K562 (cell line): ENCODE data around the gene ENTPD5. TPM values are rescaled to one million over a fixed set of nuclear protein-coding genes. Genes with fewer than 3 reads are reported as not detected.

ENCODE experiments used
- C11orf30 ChIP-seq: fragments of 450-650 bp; IDR thresholded peaks from 2 replicates; pipeline ENCODE4 v1.6.1; 2016; ENCODE audit warnings: low read depth, mild to moderate bottlenecking
- DDX20 ChIP-seq: fragments of 450-650 bp; IDR thresholded peaks from 2 replicates; pipeline ENCODE4 v1.6.1; 2016; ENCODE audit warnings: missing genetic modification characterization, low read depth, mild to moderate bottlenecking, missing compliant biosample characterization, moderate library complexity
- ERF ChIP-seq: fragments of 450-650 bp; formaldehyde crosslinking; IDR thresholded peaks from 2 replicates; pipeline ENCODE4 v1.4.0; 2020; ENCODE audit warnings: mild to moderate bottlenecking, mixed read lengths
- GABPB2 ChIP-seq: fragments of 250-450 bp; sonication (Bioruptor Pico); conservative IDR thresholded peaks from 2 replicates; pipeline ENCODE4 v1.5.1; 2021; ENCODE audit warnings: mild to moderate bottlenecking
- GATAD2B ChIP-seq: fragments of 450-650 bp; IDR thresholded peaks from 2 replicates; pipeline ENCODE4 v1.6.1; 2017; ENCODE audit warnings: mild to moderate bottlenecking, borderline replicate concordance
- GMEB1 ChIP-seq: fragments of 250-450 bp; sonication (Bioruptor Pico); IDR thresholded peaks from 2 replicates; pipeline ENCODE4 v1.4.0; 2020; ENCODE audit warnings: mild to moderate bottlenecking
- ILK ChIP-seq: fragments of 450-650 bp; IDR thresholded peaks from 2 replicates; pipeline ENCODE4 v1.6.1; 2016; ENCODE audit warnings: missing genetic modification characterization, low read depth, mild to moderate bottlenecking, missing compliant biosample characterization, moderate library complexity, borderline replicate concordance
- KLF16 ChIP-seq: IDR thresholded peaks from 2 replicates; pipeline ENCODE4 v1.6.1; 2016; ENCODE audit warnings: antibody characterized with exemption
- RBM14 ChIP-seq: fragments of 200-400 bp; formaldehyde crosslinking; IDR thresholded peaks from 2 replicates; pipeline ENCODE4 v1.6.1; 2018; ENCODE audit warnings: low read depth, mild to moderate bottlenecking, low read length, moderate library complexity, borderline replicate concordance; ENCODE audit not compliant: insufficient read depth
- TAF9B ChIP-seq: fragments of 450-650 bp; IDR thresholded peaks from 2 replicates; pipeline ENCODE4 v1.6.1; 2018; ENCODE audit warnings: mild to moderate bottlenecking; ENCODE audit not compliant: partially characterized antibody
- TCF7 ChIP-seq: sonication (generic); IDR thresholded peaks from 2 replicates; pipeline ENCODE4 v1.6.1; 2016; ENCODE audit warnings: antibody characterized with exemption, borderline replicate concordance
- ZNF134 ChIP-seq: fragments of 250-450 bp; sonication (Bioruptor Pico); conservative IDR thresholded peaks from 2 replicates; pipeline ENCODE4 v1.4.0; 2020
- ZNF830 ChIP-seq: fragments of 250-450 bp; sonication (Bioruptor Pico); IDR thresholded peaks from 2 replicates; pipeline ENCODE4 v1.5.0; 2021; ENCODE audit warnings: mild to moderate bottlenecking
- polyA plus RNA-seq, 8 experiments: library from polyadenylated mRNA; depleted of rRNA in 4 of 8; stranded (reverse) in 5 of 8; unstranded in 3 of 8; fragments of >200 nt; fragmentation: Nextera tagmentation in 2 of 8; fragmentation: Illumina TruSeq in 1 of 8; extraction: Ambion mirVana in 2 of 8; extraction: Trizol in 1 of 8; gene quantifications; 2 replicates each; pipeline versions ENCODE4 v1.2.1 to v1.2.3, GENCODE V29; 2011 to 2014; ENCODE audit warnings: inconsistent platforms in 1 of 8, missing spikeins in 1 of 8
- total RNA-seq, 7 experiments: library from RNA; depleted of rRNA in 6 of 7; stranded (reverse); fragments of >200 nt in 6 of 7; fragmentation: Illumina TruSeq in 2 of 7; extraction: Trizol in 2 of 7; gene quantifications; 2 replicates each; pipeline versions ENCODE4 v1.2.1 to v1.2.3, GENCODE V29; 2011 to 2021; ENCODE audit warnings: low replicate concordance in 1 of 7
- TF ChIP-seq, protein P1 (sequence below): sonication (generic); formaldehyde crosslinking; IDR thresholded peaks from 2 replicates; pipeline ENCODE4 v1.8.1; 2023; ENCODE audit warnings: missing genetic modification reagents, mild to moderate bottlenecking, borderline replicate concordance
- TF ChIP-seq, protein P2 (sequence below): fragments of 250-450 bp; sonication (Bioruptor Pico); IDR thresholded peaks from 2 replicates; pipeline ENCODE4 v1.4.0; 2020

Gene ENTPD5
- total and polyA plus RNA-seq, 9 of the 15 experiments (the other 6 are each of a cell fraction or from before 2014, with no cell fraction given), result 2.7 to 15.3 (median 10.3) TPM

- TF ChIP-seq, protein P1, sequence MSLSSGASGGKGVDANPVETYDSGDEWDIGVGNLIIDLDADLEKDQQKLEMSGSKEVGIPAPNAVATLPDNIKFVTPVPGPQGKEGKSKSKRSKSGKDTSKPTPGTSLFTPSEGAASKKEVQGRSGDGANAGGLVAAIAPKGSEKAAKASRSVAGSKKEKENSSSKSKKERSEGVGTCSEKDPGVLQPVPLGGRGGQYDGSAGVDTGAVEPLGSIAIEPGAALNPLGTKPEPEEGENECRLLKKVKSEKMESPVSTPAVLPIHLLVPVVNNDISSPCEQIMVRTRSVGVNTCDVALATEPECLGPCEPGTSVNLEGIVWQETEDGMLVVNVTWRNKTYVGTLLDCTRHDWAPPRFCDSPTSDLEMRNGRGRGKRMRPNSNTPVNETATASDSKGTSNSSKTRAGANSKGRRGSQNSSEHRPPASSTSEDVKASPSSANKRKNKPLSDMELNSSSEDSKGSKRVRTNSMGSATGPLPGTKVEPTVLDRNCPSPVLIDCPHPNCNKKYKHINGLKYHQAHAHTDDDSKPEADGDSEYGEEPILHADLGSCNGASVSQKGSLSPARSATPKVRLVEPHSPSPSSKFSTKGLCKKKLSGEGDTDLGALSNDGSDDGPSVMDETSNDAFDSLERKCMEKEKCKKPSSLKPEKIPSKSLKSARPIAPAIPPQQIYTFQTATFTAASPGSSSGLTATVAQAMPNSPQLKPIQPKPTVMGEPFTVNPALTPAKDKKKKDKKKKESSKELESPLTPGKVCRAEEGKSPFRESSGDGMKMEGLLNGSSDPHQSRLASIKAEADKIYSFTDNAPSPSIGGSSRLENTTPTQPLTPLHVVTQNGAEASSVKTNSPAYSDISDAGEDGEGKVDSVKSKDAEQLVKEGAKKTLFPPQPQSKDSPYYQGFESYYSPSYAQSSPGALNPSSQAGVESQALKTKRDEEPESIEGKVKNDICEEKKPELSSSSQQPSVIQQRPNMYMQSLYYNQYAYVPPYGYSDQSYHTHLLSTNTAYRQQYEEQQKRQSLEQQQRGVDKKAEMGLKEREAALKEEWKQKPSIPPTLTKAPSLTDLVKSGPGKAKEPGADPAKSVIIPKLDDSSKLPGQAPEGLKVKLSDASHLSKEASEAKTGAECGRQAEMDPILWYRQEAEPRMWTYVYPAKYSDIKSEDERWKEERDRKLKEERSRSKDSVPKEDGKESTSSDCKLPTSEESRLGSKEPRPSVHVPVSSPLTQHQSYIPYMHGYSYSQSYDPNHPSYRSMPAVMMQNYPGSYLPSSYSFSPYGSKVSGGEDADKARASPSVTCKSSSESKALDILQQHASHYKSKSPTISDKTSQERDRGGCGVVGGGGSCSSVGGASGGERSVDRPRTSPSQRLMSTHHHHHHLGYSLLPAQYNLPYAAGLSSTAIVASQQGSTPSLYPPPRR, result no peak
- TF ChIP-seq ZNF134 (CRISPR knock-in tag) (no peak), C11orf30 (peak; percentile 86), ERF (CRISPR knock-in tag) (no peak), TAF9B (peak; percentile 71), TCF7 (no peak), GATAD2B (no peak), ILK (tag) (no peak), DDX20 (tag) (no peak), RBM14 (no peak), ZNF830 (CRISPR knock-in tag) (no peak), GABPB2 (CRISPR knock-in tag) (no peak), GMEB1 (CRISPR knock-in tag) (peak; percentile 75), KLF16 (no peak)
- TF ChIP-seq, protein P2, sequence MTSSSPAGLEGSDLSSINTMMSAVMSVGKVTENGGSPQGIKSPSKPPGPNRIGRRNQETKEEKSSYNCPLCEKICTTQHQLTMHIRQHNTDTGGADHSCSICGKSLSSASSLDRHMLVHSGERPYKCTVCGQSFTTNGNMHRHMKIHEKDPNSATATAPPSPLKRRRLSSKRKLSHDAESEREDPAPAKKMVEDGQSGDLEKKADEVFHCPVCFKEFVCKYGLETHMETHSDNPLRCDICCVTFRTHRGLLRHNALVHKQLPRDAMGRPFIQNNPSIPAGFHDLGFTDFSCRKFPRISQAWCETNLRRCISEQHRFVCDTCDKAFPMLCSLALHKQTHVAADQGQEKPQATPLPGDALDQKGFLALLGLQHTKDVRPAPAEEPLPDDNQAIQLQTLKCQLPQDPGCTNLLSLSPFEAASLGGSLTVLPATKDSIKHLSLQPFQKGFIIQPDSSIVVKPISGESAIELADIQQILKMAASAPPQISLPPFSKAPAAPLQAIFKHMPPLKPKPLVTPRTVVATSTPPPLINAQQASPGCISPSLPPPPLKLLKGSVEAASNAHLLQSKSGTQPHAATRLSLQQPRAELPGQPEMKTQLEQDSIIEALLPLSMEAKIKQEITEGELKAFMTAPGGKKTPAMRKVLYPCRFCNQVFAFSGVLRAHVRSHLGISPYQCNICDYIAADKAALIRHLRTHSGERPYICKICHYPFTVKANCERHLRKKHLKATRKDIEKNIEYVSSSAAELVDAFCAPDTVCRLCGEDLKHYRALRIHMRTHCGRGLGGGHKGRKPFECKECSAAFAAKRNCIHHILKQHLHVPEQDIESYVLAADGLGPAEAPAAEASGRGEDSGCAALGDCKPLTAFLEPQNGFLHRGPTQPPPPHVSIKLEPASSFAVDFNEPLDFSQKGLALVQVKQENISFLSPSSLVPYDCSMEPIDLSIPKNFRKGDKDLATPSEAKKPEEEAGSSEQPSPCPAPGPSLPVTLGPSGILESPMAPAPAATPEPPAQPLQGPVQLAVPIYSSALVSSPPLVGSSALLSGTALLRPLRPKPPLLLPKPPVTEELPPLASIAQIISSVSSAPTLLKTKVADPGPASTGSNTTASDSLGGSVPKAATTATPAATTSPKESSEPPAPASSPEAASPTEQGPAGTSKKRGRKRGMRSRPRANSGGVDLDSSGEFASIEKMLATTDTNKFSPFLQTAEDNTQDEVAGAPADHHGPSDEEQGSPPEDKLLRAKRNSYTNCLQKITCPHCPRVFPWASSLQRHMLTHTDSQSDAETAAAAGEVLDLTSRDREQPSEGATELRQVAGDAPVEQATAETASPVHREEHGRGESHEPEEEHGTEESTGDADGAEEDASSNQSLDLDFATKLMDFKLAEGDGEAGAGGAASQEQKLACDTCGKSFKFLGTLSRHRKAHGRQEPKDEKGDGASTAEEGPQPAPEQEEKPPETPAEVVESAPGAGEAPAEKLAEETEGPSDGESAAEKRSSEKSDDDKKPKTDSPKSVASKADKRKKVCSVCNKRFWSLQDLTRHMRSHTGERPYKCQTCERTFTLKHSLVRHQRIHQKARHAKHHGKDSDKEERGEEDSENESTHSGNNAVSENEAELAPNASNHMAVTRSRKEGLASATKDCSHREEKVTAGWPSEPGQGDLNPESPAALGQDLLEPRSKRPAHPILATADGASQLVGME (CRISPR knock-in tag), result peak; percentile 52; the same call in 1 of the 2 replicates
These were observed 69.0 kb downstream of the ENTPD5 start, which contains the start of the genes COQ6 and FAM161B (continued) for GRCh38 chr14:73949752-73950734.
